Measurements from ENCODE around the gene KIF13A.

KIF13A gene

DNA sequence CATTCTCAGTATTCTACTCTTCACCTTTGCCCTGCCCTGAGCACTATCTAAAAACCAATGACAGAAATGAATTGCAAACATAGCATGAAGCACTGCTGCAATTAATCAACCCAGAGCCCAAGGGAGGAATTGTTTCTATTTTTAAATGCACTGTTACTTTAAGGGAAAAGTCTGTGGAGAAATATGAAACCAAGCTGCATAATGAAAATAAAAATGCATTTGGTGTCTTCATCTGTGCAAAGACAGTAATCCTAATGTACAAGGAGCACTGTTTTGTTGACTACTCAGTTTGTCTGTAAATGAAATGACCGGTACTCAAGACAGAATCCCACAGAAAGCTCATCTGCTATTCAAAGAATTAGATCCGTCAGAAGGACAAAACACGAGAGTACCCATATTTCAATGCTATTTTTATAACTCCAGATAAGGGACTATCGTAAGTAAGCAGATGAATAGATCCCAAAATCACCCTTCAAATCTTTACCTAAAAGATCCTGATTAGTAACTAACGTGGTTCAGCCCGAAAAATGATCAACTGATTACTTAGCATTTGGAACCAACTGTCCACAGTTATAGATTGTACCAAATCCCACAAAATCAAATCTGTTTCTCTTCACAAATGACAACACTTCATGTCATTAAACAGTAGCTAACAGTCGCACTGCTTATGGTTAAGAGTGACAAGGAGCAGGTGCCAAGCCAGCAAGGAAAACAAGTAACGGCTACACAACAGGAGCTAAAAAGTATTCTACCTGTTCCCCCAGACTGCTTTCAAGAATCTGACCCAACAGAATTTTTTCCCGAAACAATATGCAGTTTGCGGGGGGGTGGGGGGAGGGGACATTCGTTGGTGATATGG, 2.4 kb downstream of the KIF13A start:
- H3K27me3 ChIP-seq (ENCODE audit: insufficient read depth, poor library complexity, severe bottlenecking), result peaks cover 4% of the 10 kb centered on the region
- no peak for DNase-seq (ENCODE audit: low read depth in 1 of 2, low spot score in 1 of 2)
- TF ChIP-seq POLR2AphosphoS5 (IDR thresholded peaks at IDR 0.05; ENCODE audit: low read depth) (no peak), GABPA (IDR thresholded peaks at IDR 0.05; ENCODE audit: low read depth) (no peak), SPI1 (IDR thresholded peaks at IDR 0.05; ENCODE audit: borderline replicate concordance, low read depth) (no peak)
- TF ChIP-seq, protein P1, sequence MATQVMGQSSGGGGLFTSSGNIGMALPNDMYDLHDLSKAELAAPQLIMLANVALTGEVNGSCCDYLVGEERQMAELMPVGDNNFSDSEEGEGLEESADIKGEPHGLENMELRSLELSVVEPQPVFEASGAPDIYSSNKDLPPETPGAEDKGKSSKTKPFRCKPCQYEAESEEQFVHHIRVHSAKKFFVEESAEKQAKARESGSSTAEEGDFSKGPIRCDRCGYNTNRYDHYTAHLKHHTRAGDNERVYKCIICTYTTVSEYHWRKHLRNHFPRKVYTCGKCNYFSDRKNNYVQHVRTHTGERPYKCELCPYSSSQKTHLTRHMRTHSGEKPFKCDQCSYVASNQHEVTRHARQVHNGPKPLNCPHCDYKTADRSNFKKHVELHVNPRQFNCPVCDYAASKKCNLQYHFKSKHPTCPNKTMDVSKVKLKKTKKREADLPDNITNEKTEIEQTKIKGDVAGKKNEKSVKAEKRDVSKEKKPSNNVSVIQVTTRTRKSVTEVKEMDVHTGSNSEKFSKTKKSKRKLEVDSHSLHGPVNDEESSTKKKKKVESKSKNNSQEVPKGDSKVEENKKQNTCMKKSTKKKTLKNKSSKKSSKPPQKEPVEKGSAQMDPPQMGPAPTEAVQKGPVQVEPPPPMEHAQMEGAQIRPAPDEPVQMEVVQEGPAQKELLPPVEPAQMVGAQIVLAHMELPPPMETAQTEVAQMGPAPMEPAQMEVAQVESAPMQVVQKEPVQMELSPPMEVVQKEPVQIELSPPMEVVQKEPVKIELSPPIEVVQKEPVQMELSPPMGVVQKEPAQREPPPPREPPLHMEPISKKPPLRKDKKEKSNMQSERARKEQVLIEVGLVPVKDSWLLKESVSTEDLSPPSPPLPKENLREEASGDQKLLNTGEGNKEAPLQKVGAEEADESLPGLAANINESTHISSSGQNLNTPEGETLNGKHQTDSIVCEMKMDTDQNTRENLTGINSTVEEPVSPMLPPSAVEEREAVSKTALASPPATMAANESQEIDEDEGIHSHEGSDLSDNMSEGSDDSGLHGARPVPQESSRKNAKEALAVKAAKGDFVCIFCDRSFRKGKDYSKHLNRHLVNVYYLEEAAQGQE (IDR thresholded peaks at IDR 0.05; ENCODE audit: insufficient replicate concordance, low read depth), result no peak
- TF ChIP-seq, protein P2, sequence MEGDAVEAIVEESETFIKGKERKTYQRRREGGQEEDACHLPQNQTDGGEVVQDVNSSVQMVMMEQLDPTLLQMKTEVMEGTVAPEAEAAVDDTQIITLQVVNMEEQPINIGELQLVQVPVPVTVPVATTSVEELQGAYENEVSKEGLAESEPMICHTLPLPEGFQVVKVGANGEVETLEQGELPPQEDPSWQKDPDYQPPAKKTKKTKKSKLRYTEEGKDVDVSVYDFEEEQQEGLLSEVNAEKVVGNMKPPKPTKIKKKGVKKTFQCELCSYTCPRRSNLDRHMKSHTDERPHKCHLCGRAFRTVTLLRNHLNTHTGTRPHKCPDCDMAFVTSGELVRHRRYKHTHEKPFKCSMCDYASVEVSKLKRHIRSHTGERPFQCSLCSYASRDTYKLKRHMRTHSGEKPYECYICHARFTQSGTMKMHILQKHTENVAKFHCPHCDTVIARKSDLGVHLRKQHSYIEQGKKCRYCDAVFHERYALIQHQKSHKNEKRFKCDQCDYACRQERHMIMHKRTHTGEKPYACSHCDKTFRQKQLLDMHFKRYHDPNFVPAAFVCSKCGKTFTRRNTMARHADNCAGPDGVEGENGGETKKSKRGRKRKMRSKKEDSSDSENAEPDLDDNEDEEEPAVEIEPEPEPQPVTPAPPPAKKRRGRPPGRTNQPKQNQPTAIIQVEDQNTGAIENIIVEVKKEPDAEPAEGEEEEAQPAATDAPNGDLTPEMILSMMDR (IDR thresholded peaks at IDR 0.05; ENCODE audit: insufficient read depth, low read length), result no peak
- H3K27ac ChIP-seq (replicated peaks), result no peak overlapping the region
- no peak overlapping the region for H3K4me3 ChIP-seq (replicated peaks; ENCODE audit: insufficient read depth, low read length)

DNA sequence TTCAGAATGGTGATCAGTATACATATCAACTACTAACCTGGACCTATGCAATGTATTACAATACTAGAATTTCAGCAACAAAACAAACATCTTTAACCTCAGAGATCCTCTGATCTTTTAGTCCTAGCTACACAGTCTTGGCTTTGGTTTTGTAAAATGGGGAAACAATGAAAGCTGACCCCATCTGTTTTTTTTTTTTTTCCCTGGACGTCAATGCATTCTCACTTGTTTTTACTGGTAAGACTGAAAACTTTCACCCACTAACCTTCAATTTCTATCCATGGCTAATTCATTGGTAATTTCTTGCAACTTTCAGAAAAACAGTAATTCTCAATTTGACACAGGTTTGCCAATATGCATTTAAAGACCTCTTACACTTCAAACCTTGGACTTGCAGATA, 3.0 kb downstream of the KIF13A start:
- Histone ChIP-seq H3K27me3 (ENCODE audit: insufficient read depth, poor library complexity, severe bottlenecking) (peaks cover 2% of the 10 kb centered on the region), H3K27ac (replicated peaks) (no peak overlapping the region), H3K4me3 (replicated peaks; ENCODE audit: insufficient read depth, low read length) (no peak overlapping the region)
- DNase-seq (ENCODE audit: low read depth in 1 of 2, low spot score in 1 of 2), result no peak
- no peak for TF ChIP-seq GABPA (IDR thresholded peaks at IDR 0.05; ENCODE audit: low read depth)
- no peak for TF ChIP-seq SPI1 (IDR thresholded peaks at IDR 0.05; ENCODE audit: borderline replicate concordance, low read depth)
- TF ChIP-seq, protein P1 (IDR thresholded peaks at IDR 0.05; ENCODE audit: insufficient replicate concordance, low read depth), result no peak
- TF ChIP-seq, protein P2 (IDR thresholded peaks at IDR 0.05; ENCODE audit: insufficient read depth, low read length), result no peak
- no peak for TF ChIP-seq POLR2AphosphoS5 (IDR thresholded peaks at IDR 0.05; ENCODE audit: low read depth)

DNA sequence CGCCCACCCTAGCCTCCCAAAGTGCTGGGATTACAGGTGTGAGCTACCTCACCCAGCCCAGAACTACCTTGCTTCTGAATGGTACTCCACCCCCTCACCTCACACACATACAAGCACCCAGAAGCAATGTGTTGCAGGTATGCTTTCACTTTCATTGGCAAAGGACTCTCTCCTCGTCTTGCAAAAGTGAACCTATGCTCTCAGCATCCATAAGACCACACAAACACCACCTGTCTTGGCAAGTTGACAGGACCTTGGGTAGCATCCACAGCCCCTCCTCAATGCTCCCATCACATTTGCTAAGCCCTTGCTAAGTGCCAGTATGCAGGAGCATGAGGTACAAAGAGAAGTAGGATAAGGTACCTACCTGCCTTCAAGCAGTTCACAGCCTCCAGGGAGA, 3.7 kb downstream of the KIF13A start:
- no peak for DNase-seq (ENCODE audit: low read depth in 1 of 2, low spot score in 1 of 2)
- H3K4me3 ChIP-seq (replicated peaks; ENCODE audit: insufficient read depth, low read length), result no peak overlapping the region
- H3K27me3 ChIP-seq (ENCODE audit: insufficient read depth, poor library complexity, severe bottlenecking), result no peaks in the 10 kb centered on the region
- no peak for TF ChIP-seq POLR2AphosphoS5 (IDR thresholded peaks at IDR 0.05; ENCODE audit: low read depth)
- TF ChIP-seq, protein P1 (IDR thresholded peaks at IDR 0.05; ENCODE audit: insufficient replicate concordance, low read depth), result no peak
- TF ChIP-seq, protein P2 (IDR thresholded peaks at IDR 0.05; ENCODE audit: insufficient read depth, low read length), result no peak
- TF ChIP-seq SPI1 (IDR thresholded peaks at IDR 0.05; ENCODE audit: borderline replicate concordance, low read depth), result no peak
- no peak for TF ChIP-seq GABPA (IDR thresholded peaks at IDR 0.05; ENCODE audit: low read depth)
- no peak overlapping the region for H3K27ac ChIP-seq (replicated peaks)

All from HL-60 (cell line).